Keratinocyte (primary cell): Measurements from ENCODE around the gene CNR1. TPM values are rescaled to one million over a fixed set of nuclear protein-coding genes. Genes with fewer than 3 reads are reported as not detected.

Experiments
- DNase-seq: peaks from one replicate; pipeline ENCODE4 v3.0.0-alpha.2; 2011; ENCODE audit warnings: low read depth, missing footprints, low spot score
- FAIRE-seq: peaks from 2 replicates; lab custom pipeline; 2011; peaks lifted over from hg19 to GRCh38; lab: Jason Lieb, UNC
- H2AFZ ChIP-seq: 2 replicates; pipeline ENCODE4 v1.6.0; 2012; ENCODE audit warnings: low read length, control low read depth, inconsistent platforms; ENCODE audit not compliant: control insufficient read depth
- H3K27ac ChIP-seq: 2 replicates; pipeline ENCODE4 v1.5.1; 2011; ENCODE audit warnings: low read length; ENCODE audit not compliant: control insufficient read depth, insufficient read depth
- H3K27me3 ChIP-seq: 3 replicates; pipeline ENCODE4 v1.6.0; 2011; ENCODE audit warnings: low read length; ENCODE audit not compliant: control insufficient read depth, insufficient read depth; ENCODE audit errors: extremely low read depth
- H3K36me3 ChIP-seq, 2 experiments: 2 replicates in 1 of 2; 3 replicates in 1 of 2; pipeline ENCODE4 v1.5.1; 2011; ENCODE audit warnings: low read length in 2 of 2, mild to moderate bottlenecking in 1 of 2; ENCODE audit not compliant: control insufficient read depth in 2 of 2, insufficient read depth in 2 of 2; ENCODE audit errors: extremely low read depth in 1 of 2
- H3K4me1 ChIP-seq: 3 replicates; pipeline ENCODE4 v1.5.1; 2011; ENCODE audit warnings: low read length; ENCODE audit not compliant: control insufficient read depth, insufficient read depth; ENCODE audit errors: extremely low read depth
- H3K4me2 ChIP-seq: 3 replicates; pipeline ENCODE4 v1.6.0; 2011; ENCODE audit warnings: low read depth, low read length; ENCODE audit not compliant: control insufficient read depth, insufficient read depth; ENCODE audit errors: extremely low read depth
- H3K4me3 ChIP-seq, 3 experiments: fragments of 200-600 bp in 1 of 3; sonication (generic) in 1 of 3; 2 replicates in 2 of 3; 3 replicates in 1 of 3; pipeline ENCODE4 v1.5.1; 2011 to 2016; ENCODE audit warnings: low read length in 3 of 3, mild to moderate bottlenecking in 3 of 3, control low read depth in 2 of 3, inconsistent platforms in 1 of 3, low read depth in 1 of 3, mixed read lengths in 1 of 3, mixed run types in 1 of 3, moderate library complexity in 1 of 3; ENCODE audit not compliant: control insufficient read depth in 2 of 3, insufficient read depth in 2 of 3; ENCODE audit errors: extremely low read depth in 1 of 3
- H3K79me2 ChIP-seq: 2 replicates; pipeline ENCODE4 v1.6.0; 2012; ENCODE audit warnings: low read length; ENCODE audit not compliant: control insufficient read depth, insufficient read depth
- H3K9ac ChIP-seq: 3 replicates; pipeline ENCODE4 v1.6.0; 2011; ENCODE audit warnings: low read length; ENCODE audit not compliant: control insufficient read depth, insufficient read depth; ENCODE audit errors: extremely low read depth
- H3K9me1 ChIP-seq: 3 replicates; pipeline ENCODE4 v1.6.0; 2011; ENCODE audit warnings: low read length; ENCODE audit not compliant: control insufficient read depth, insufficient read depth; ENCODE audit errors: extremely low read depth
- H3K9me3 ChIP-seq: 2 replicates; pipeline ENCODE4 v1.5.1; 2012; ENCODE audit warnings: low read depth, low read length; ENCODE audit not compliant: control insufficient read depth
- H4K20me1 ChIP-seq: 3 replicates; pipeline ENCODE4 v1.6.0; 2011; ENCODE audit warnings: low read length; ENCODE audit not compliant: control insufficient read depth, insufficient read depth; ENCODE audit errors: extremely low read depth
- EZH2 ChIP-seq: IDR thresholded peaks from one replicate; pipeline ENCODE4 v1.6.1; 2012; ENCODE audit warnings: inconsistent platforms, mild to moderate bottlenecking, low read length, moderate library complexity
- dilution Hi-C: fragments of 300-500 bp; cut with MboI; formaldehyde crosslinking; loops from one replicate; pipeline ENCODE4 v1.7.0; 2020; ENCODE audit warnings: low sequenced_read_pairs; ENCODE audit not compliant: extremely low pct_ligation_motif_present
- polyA plus RNA-seq, 5 experiments: library from polyadenylated mRNA; depleted of rRNA in 3 of 5; stranded (reverse) in 3 of 5; stranded (forward) in 1 of 5; unstranded in 1 of 5; fragments of >200 nt; gene quantifications; 1 replicate in 1 of 5; 2 replicates in 3 of 5; 3 replicates in 1 of 5; pipeline versions ENCODE4 v1.2.1 to v1.2.3, GENCODE V29; 2011 to 2012; ENCODE audit warnings: missing spikeins in 2 of 5, low read depth in 1 of 5, low replicate concordance in 1 of 5
- TF ChIP-seq, protein P1 (sequence below), 3 experiments: IDR thresholded peaks in 1 of 3; conservative IDR thresholded peaks in 1 of 3; optimal IDR thresholded peaks in 1 of 3; 2 replicates in 2 of 3; 3 replicates in 1 of 3; pipeline versions ENCODE3 to v1.5.1; 2011; ENCODE audit warnings: low read length in 3 of 3, mild to moderate bottlenecking in 3 of 3, moderate library complexity in 2 of 3, control low read depth in 1 of 3, inconsistent platforms in 1 of 3; ENCODE audit not compliant: insufficient read depth in 2 of 3; ENCODE audit errors: extremely low read depth in 1 of 3

The CNR1 gene
- polyA plus RNA-seq, 1 donor (not counting 4 experiments of a cell fraction or from before 2014, with no cell fraction given), result not detected

DNA sequence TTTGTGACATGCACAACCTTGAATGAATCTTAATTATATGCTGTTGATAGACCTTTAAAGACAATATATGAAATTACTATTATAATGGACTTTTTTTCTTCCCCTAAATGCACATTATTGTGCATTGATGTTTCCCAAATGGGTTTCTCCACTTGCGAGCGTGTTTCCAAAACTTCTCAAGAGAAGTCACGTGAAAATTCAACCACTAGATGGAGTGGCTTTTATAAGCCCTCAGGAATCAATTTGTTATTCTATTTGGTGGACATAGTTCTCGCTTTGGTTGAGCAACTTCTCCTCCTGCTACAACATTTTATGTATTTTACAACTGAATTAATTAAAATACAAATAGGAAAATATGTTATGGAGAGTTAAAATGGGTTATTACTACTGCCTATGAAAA is 9.0 kb downstream of the CNR1 start:
- H4K20me1 ChIP-seq, result no peaks in the 10 kb centered on the region
- TF ChIP-seq EZH2, result no peak
- TF ChIP-seq, protein P1, sequence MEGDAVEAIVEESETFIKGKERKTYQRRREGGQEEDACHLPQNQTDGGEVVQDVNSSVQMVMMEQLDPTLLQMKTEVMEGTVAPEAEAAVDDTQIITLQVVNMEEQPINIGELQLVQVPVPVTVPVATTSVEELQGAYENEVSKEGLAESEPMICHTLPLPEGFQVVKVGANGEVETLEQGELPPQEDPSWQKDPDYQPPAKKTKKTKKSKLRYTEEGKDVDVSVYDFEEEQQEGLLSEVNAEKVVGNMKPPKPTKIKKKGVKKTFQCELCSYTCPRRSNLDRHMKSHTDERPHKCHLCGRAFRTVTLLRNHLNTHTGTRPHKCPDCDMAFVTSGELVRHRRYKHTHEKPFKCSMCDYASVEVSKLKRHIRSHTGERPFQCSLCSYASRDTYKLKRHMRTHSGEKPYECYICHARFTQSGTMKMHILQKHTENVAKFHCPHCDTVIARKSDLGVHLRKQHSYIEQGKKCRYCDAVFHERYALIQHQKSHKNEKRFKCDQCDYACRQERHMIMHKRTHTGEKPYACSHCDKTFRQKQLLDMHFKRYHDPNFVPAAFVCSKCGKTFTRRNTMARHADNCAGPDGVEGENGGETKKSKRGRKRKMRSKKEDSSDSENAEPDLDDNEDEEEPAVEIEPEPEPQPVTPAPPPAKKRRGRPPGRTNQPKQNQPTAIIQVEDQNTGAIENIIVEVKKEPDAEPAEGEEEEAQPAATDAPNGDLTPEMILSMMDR (optimal IDR thresholded peaks at IDR 0.05 in 1 of 3, IDR thresholded peaks at IDR 0.05 in 1 of 3, conservative IDR thresholded peaks at IDR 0.05 in 1 of 3; ENCODE audit: extremely low read depth in 1 of 3, insufficient read depth in 2 of 3, low read length in 3 of 3), result no peak
- no peaks in the 10 kb centered on the region for H3K4me1 ChIP-seq
- H2AFZ ChIP-seq, result no peak overlapping the region
- no peak overlapping the region for H3K27ac ChIP-seq
- no peak for DNase-seq
- no peak overlapping the region for H3K4me3 ChIP-seq
- H3K27me3 ChIP-seq, result no peaks in the 10 kb centered on the region
- no peaks in the 10 kb centered on the region for H3K36me3 ChIP-seq
- H3K9me3 ChIP-seq, result no peaks in the 10 kb centered on the region
- H3K4me2 ChIP-seq, result no peak overlapping the region
- no peaks in the 10 kb centered on the region for H3K79me2 ChIP-seq
- H3K9ac ChIP-seq, result no peak overlapping the region
- FAIRE-seq, result no peak
- no peaks in the 10 kb centered on the region for H3K9me1 ChIP-seq
- dilution Hi-C loops, result no loop called here

DNA sequence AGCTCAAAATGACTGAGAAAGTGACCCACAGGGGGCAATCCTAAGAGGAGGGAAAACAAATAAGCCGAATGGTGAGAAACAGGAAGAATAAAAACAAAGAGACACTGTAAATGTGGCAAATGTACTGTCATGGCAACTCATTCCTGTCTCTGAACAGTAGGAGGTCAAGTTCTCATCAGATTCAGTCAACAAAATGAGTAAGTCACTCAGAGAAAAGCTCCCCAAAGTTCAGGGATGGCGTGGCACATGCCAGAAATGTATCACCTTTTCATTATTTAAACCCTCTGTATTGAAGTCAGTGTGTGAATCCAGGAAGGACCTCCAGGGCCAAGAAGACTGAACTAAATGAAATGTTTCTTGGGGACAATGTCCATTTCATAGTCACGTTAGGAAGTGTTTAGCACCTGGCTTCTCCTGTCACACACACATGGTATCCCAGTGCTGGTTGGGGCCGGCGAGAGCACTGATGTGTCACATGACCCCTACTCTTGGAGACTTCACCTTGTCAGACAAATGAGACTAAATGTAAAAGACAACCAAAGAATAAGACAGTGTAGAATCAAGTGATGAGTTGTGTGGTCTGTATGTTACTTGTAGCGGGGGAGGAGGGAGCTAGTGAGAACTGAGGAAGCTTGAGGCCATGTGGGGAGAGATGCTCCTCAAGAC is 20.7 kb downstream of the CNR1 start:
- H3K4me3 ChIP-seq, result no peak overlapping the region
- H3K4me1 ChIP-seq, result no peaks in the 10 kb centered on the region
- H2AFZ ChIP-seq, result no peak overlapping the region
- DNase-seq (no peak), FAIRE-seq (no peak)
- no peaks in the 10 kb centered on the region for H3K9me3 ChIP-seq
- dilution Hi-C loops, result no loop called here
- no peak overlapping the region for H3K9ac ChIP-seq
- TF ChIP-seq, protein P1 (optimal IDR thresholded peaks at IDR 0.05 in 1 of 3, IDR thresholded peaks at IDR 0.05 in 1 of 3, conservative IDR thresholded peaks at IDR 0.05 in 1 of 3; ENCODE audit: extremely low read depth in 1 of 3, insufficient read depth in 2 of 3, low read length in 3 of 3), result no peak
- TF ChIP-seq EZH2, result no peak
- H3K27me3 ChIP-seq, result no peaks in the 10 kb centered on the region
- no peak overlapping the region for H3K27ac ChIP-seq
- no peaks in the 10 kb centered on the region for H3K79me2 ChIP-seq
- H4K20me1 ChIP-seq, result no peaks in the 10 kb centered on the region
- no peaks in the 10 kb centered on the region for H3K36me3 ChIP-seq
- no peak overlapping the region for H3K4me2 ChIP-seq
- H3K9me1 ChIP-seq, result no peaks in the 10 kb centered on the region
